DMS114 treated with DMSO at 0.1 percent for 48 hours (cell line): Measurements from ENCODE around the gene MGAT4D.
"Not testable (repeated sequence)": the region's sequence is repeated elsewhere in the genome, so short reads cannot be mapped to it uniquely, and the experiment has no call there.

Experiments
- DNase-seq: peaks from one replicate; lab custom pipeline; 2025; ENCODE audit not compliant: unreplicated experiment; lab: John Stamatoyannopoulos, UW

The MGAT4D gene

GRCh38 chr4:140444347-140444746 is 53.7 kb downstream of the MGAT4D start:
- DNase-seq: not testable (repeated sequence)

DNA sequence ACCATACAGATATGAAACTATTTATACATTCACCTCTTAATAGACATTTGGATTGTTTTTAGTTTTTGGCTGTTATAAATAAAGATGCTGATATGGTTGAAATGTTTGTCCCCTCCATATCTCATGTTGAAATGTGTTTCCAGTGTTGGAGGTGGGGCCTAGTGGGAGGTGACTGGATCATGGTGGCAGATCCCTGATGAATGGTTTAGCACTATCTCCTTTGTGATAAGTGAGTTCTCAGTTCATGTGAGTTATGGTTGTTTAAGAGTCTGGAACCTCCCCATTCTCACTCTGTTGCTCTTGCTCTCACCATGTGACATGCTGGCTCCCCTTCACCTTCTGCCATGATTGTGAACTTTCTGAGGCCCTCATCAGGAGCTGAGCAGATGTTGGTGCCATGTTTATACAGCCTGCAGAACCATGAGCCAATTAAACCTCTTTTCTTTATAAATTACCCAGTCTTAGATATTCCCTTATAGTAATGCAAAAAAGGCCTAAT is 58.4 kb downstream of the MGAT4D start:
- DNase-seq: no peak

GRCh38 chr4:140427919-140428471 is 70.1 kb downstream of the MGAT4D start:
- DNase-seq: no peak

GRCh38 chr4:140427106-140427918 is 70.8 kb downstream of the MGAT4D start, which contains the start of gene CLGN:
Gene CLGN (minus strand): TSS chr4:140427648. CDS start chr4:140413078, 14,570 bp downstream.
- DNase-seq: peak; percentile 52

DNA sequence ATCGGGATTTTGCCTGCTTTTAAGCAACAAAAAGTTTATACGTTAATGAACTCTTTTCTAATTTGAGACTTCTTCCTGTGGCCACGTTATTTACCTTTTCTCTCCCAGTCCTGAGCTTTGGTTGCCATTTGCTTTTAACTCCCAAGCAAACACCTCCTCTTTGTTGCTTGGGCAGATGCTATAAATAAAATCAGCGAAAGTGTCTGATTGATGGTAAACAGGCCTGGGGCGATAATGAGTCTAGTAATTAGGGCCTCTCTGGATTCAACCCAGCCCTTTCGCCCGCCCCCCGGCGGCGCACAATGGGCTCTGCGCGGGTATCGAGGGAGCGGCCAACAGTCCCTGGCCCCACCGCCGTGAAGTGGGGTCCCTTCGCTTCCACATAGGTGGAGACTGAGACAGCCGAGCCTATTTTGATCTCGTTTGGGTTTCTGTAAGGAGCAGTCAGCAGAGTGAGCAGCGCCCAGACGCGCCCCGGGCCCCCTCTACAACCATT is 71.4 kb downstream of the MGAT4D start:
- no peak for DNase-seq

GRCh38 chr4:140423106-140423505 is 75.0 kb downstream of the MGAT4D start:
- DNase-seq: no peak

DNA sequence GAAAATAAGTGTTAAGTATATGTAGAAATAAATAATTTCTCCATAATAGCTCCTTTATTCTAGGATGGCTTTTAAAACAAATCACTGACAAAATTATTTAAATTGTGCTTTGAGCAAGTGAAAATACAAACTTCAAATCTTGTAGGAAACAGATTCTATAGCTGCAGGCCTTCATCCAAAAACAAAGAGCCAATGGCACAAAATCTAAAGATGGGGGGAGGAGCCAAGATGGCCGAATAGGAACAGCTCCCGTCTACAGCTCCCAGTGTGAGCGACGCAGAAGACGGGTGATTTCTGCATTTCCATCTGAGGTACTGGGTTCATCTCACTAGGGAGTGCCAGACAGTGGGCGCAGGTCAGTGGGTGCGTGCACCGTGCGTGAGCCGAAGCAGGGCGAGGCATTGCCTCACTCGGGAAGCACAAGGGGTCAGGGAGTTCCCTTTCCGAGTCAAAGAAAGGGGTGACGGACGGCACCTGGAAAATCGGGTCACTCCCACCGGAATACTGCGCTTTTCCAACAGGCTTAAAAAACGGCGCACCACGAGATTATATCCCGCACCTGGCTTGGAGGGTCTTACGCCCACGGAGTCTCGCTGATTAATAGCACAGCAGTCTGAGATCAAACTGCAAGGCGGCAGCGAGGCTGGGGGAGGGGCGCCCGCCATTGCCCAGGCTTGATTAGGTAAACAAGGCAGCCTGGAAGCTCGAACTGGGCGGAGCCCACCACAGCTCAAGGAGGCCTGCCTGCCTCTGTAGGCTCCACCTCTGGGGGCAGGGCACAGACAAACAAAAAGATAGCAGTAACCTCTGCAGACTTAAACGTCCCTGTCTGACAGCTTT is 84.7 kb downstream of the MGAT4D start:
- DNase-seq: peak; percentile 21

DNA sequence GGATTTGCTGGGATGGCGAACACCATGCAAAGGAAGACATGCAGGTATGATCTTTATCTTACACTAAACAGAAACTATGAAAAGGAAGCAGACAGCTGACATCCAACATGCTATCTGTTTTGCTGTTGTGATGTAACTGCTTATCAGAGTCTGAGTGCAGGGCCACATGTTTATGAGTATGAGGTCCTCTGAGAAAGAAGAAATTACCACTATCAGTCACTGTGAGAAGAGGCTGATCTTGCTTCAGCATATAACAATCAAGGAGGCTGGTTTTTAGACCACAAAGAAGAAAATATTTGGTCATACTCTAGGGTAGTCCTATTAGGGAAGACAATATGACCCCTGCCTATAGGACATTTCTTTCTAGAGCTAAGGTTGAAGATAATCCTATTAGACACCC is 89.1 kb downstream of the MGAT4D start:
- DNase-seq: no peak

GRCh38 chr4:140406292-140406691 is 91.8 kb downstream of the MGAT4D start:
- DNase-seq: no peak

DNA sequence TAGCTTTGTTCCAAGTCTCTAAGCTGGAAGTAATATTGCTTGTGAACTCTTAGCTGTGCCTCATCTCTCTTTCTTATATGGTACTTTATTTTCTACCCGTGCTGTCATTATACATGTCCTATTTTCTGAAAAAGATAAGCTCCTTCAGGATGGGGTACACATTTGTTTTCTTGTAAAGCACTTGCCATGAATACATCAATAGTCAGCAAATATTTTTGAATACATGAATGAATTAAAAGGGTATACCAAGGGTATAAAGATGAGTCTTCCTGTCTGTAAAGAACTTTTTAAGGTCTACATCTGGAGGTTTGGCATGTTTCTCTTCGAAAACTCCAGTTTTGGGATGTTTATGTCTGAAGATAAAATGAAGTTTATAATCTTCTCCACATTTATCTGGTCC is 98.0 kb downstream of the MGAT4D start:
- DNase-seq: no peak

GRCh38 chr4:140395668-140396067 is 102.4 kb downstream of the MGAT4D start:
- DNase-seq: no peak
